Skin of body (tissue), 2 donors: ENCODE measurements around the gene CNPY1. TPM values are rescaled to one million over a fixed set of nuclear protein-coding genes. Genes with fewer than 3 reads are reported as not detected.
"Not testable (repeated sequence)": the region's sequence is repeated elsewhere in the genome, so short reads cannot be mapped to it uniquely, and the experiment has no call there.

Experiments used
- DNase-seq: peaks from one replicate; lab custom pipeline; 2025; lab: John Stamatoyannopoulos, UW
- total RNA-seq: library from RNA; depleted of rRNA; stranded (reverse); fragments of >200 nt; gene quantifications from one replicate; pipeline ENCODE4 v1.2.3, GENCODE V29; 2014

CNPY1 gene
- total RNA-seq, 1 donor from 2014 or later = 0.10 TPM

DNA sequence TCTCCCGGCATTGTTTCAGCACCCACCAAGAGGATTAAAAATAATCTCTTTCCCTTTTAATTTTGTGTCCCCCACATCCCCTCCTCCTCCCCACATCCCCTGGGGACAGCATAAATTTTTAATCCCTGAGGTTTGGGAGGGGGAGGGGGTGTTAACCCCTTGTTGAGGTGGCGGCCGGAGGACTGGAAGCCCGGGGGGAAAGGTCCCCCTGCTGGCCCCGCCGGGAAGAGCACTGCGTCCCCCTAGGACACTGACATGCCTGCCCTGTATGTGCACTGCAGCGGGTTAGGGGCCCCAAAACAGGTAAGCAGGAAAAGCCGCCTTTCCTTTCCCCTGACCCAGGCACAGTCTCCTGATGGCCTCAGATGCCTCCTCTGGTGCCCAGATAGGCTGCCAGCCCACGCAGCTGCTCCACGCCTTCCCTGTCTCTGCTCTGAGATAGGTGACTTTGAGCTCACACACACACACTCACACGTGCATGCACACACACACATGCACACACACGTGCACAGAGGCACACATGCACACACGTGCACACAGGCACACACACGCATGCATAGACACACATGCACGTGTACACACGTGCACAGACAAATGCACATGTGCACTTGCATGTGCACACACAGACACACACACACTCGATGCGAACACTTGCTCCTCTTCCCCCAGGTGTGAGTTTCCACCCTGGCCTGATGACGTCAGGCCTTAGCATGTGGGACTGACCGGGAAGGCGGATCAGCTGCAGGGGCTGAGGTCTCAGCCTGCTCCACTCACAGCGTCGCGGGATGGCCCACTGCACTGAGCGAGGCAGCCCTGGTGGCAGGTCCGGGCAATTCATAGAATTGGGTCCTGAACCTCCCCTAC, 12.3 kb downstream of the CNPY1 start:
- no peak for DNase-seq

- no peak for DNase-seq
Measured at GRCh38 chr7:155533120-155533826, 13.1 kb downstream of the CNPY1 start.

DNA sequence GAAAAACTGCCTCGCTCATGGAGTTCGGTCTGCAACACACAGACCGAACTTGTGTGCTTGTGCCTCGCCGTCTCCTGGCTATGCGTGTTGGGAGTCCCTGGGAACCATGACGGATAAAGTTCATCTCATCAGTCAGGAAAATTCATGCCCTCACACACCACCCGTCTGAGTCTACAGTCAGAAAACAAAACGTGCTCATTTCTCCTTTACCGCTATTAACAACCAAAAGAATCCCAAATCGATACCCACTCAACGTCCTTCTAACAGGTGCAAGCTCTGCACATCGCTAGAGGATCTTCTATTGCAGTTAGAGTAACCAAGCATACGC, 13.6 kb downstream of the CNPY1 start:
- no peak for DNase-seq

- DNase-seq = no peak
Measured at GRCh38 chr7:155531681-155532080, 14.7 kb downstream of the CNPY1 start.

GRCh38 chr7:155530601-155531000, 15.8 kb downstream of the CNPY1 start:
- no peak for DNase-seq

- no peak for DNase-seq
Measured at GRCh38 chr7:155529845-155530244, 16.5 kb downstream of the CNPY1 start.

DNA sequence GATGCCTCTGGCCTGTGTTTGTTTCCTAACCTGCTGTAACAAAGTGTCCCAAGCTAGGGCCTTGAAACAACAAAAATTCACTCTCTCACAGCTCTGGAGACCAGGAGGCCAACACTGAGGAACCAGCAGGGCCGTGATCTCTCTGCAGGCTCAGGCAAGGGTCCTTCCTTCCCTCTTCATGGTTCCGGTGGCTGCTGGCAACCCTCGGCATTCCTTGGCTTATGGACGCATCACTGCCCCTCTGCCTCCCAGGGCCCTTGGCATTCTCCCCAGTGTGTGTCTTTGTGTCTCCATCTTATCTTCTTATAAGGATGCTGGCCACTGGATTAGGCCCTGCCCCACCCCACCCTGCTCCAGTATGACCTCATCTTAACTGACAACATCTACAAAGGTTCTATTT, 17.0 kb downstream of the CNPY1 start:
- no peak for DNase-seq

DNA sequence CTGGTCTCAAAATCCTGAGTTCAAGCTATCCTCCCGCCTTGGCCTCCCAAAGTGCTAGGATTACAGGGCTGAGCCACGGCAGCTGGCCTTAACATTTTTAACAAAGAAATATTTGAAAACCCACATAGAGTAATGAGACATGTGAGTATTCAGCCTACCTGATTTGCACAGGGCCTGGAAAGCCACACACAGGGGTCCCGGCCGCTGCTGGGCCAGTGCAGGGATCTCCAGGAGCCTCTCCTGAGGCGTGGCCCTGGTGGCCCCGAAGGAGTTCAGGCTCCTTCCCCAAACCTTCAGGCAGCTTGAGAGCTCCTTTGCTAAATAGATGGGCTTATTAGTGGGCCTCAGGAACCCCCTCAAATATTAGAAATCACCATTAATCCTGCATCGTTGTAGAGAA, 18.7 kb downstream of the CNPY1 start:
- no peak for DNase-seq

DNA sequence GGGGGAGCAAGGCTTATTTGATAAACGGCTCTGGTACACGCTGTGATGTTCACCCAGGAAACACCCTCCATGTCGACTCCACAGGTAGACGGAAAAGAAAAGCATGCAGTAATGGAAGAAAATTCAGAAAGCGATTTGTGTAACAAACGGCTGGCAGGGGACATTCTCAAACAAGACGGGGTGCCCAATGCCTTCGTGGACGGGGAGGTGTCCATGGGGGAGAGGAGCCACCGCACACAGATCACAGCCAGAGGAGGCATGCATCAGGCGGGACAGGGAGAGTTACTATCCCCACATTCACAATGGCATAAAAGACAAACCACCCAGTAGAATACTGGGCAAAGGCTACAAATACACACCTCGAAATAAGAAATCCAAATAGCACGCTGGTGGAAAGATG, 20.1 kb downstream of the CNPY1 start:
- no peak for DNase-seq

DNA sequence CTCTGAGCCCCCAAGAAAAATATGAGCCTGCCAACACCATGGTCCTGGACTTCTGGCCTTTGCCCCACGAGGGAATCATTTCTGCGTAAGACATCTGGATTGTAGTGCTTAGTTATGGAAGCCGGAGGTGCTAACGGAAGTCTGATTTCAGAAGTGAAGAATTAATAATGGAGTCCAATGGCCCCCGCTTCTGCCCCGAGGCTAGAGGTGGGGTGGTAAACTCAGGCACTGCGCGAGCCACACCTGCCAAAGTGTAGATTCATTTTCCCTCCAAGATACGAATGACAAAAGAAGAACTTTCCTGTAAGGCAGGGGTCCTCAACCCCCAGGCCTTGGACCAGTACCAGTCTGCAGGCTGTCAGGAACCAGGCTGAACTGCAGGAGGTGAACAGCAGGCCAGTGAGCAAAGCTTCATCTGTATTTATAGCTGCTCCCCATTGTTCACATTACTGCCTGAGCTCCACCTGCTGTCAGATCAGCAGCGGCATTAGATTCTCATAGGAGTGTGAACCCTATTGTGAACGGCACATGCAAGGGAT, 22.3 kb downstream of the CNPY1 start:
- DNase-seq = no peak

- DNase-seq = no peak
Measured at GRCh38 chr7:155523168-155523675, 23.1 kb downstream of the CNPY1 start.

DNA sequence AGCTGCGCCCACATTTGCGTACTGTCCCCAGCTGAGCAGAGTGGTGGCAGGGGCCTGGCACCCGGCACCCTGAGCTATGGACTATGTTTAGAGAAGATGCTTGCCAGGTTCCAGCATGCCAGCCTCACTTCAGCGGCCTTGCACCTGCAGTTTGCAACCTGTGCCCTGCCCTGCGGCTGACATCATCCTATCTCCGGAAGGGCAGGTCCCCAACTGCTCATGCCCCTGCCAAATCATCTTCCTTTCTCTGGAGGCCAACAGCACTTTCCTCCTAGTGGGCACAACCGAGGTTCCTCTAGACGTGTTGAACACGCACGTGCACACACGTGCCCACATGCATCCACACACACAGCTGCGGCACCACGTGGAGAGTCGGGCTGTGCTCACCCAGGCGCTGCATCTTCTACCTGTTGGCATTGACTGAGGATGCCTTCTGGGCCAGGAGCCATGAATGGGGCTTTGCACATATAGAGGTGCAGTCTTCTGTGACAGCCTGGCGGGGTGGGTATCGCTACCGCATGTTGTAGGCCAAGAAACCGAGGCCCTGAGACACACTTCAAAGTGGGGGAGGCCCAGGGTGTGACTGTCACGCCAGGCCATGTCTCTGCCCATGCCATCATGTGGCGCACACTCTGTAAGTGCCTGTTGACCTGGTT, 24.5 kb downstream of the CNPY1 start:
- DNase-seq = no peak

- no peak for DNase-seq
Measured at GRCh38 chr7:155521007-155521742, 25.2 kb downstream of the CNPY1 start.

GRCh38 chr7:155520114-155520513, 26.2 kb downstream of the CNPY1 start:
- DNase-seq = no peak

- DNase-seq = not testable (repeated sequence)
Measured at GRCh38 chr7:155519358-155519757, 27.0 kb downstream of the CNPY1 start.

- no peak for DNase-seq
Measured at GRCh38 chr7:155518633-155519032, 27.7 kb downstream of the CNPY1 start.

- DNase-seq = no peak
Measured at GRCh38 chr7:155517969-155518368, 28.4 kb downstream of the CNPY1 start.

- no peak for DNase-seq
Measured at GRCh38 chr7:155517452-155517851, 28.9 kb downstream of the CNPY1 start.

- no peak for DNase-seq
Measured at GRCh38 chr7:155516466-155516865, 29.9 kb downstream of the CNPY1 start.

DNA sequence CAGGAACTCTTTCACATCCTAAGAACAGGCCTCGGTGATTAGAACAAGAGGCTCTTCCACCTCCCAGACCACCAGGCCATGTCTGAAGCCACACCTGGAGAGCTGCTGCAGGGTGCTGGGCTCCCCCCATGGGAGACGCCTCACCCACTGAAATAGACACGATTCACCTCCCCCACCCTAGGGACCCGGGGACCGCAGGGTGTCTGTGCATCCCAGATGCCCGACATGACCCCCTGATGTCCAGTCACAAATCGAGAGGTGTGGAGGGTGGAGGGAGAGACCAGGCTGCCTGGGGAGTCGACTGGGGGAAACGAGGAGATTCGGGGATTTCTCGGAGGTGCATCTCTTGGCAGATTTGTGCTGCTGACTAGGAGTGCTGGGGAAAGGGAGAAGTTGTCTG, 31.0 kb downstream of the CNPY1 start:
- no peak for DNase-seq

GRCh38 chr7:155514296-155514695, 32.1 kb downstream of the CNPY1 start:
- DNase-seq = no peak
